GM18868 (cell line): Measurements from ENCODE around the gene SPNS1.
"Not testable (repeated sequence)": the region's sequence is repeated elsewhere in the genome, so short reads cannot be mapped to it uniquely, and the experiment has no call there.

Source experiments
- ATAC-seq: cut with Tn5 transposase; IDR thresholded peaks from one replicate; pipeline ENCODE4 v1.9.1; 2021; ENCODE audit warnings: mild to moderate bottlenecking, moderate library complexity; ENCODE audit not compliant: unreplicated experiment

Gene SPNS1

GRCh38 chr16:28987170-28987853, 12.7 kb downstream of the SPNS1 start:
- ATAC-seq, result no peak

- no peak for ATAC-seq
Observed at GRCh38 chr16:28989363-28989762, 14.8 kb downstream of the SPNS1 start.

GRCh38 chr16:28990375-28991040, 15.9 kb downstream of the SPNS1 start:
- ATAC-seq, result no peak

- ATAC-seq, result no peak
Observed at GRCh38 chr16:28991687-28992086, 17.1 kb downstream of the SPNS1 start.

- ATAC-seq, result no peak
Observed at GRCh38 chr16:28992496-28992895, 17.9 kb downstream of the SPNS1 start.

- ATAC-seq, result no peak
Observed at GRCh38 chr16:28998837-28999236, 24.3 kb downstream of the SPNS1 start.

- no peak for ATAC-seq
Observed at GRCh38 chr16:28999577-28999976, 25.0 kb downstream of the SPNS1 start.

GRCh38 chr16:29000019-29000418, 25.4 kb downstream of the SPNS1 start:
- no peak for ATAC-seq

- ATAC-seq, result not testable (repeated sequence)
Observed at GRCh38 chr16:29004496-29005139, 30.0 kb downstream of the SPNS1 start.

GRCh38 chr16:29007730-29008593, 33.4 kb downstream of the SPNS1 start:
- no peak for ATAC-seq

GRCh38 chr16:29009050-29009837, 34.7 kb downstream of the SPNS1 start:
- ATAC-seq, result no peak

- no peak for ATAC-seq
Observed at GRCh38 chr16:29009838-29010166, 35.2 kb downstream of the SPNS1 start.

GRCh38 chr16:29011112-29011511, 36.5 kb downstream of the SPNS1 start:
- ATAC-seq, result no peak

- ATAC-seq, result no peak
Observed at GRCh38 chr16:29011851-29012250, 37.3 kb downstream of the SPNS1 start.

- ATAC-seq, result no peak
Observed at GRCh38 chr16:29012913-29013553, 38.5 kb downstream of the SPNS1 start.

GRCh38 chr16:29014561-29015069, 40.0 kb downstream of the SPNS1 start:
- ATAC-seq, result no peak

GRCh38 chr16:29022196-29022595, 47.6 kb downstream of the SPNS1 start:
- no peak for ATAC-seq

GRCh38 chr16:29023279-29024277, 49.0 kb downstream of the SPNS1 start:
- ATAC-seq, result no peak

GRCh38 chr16:29024278-29024677, 49.7 kb downstream of the SPNS1 start:
- no peak for ATAC-seq
